IPS-18a (cell line): Measurements from ENCODE around the gene AR.
"Not testable (repeated sequence)": the region's sequence is repeated elsewhere in the genome, so short reads cannot be mapped to it uniquely, and the experiment has no call there.

Experiments used
- H3K27ac ChIP-seq: one replicate; pipeline ENCODE4 v1.5.1; 2013; ENCODE audit warnings: low read length
- H3K27me3 ChIP-seq: one replicate; pipeline ENCODE4 v1.6.1; 2013; ENCODE audit warnings: mild to moderate bottlenecking, low read length; ENCODE audit not compliant: control insufficient read depth, insufficient read depth
- H3K36me3 ChIP-seq: one replicate; pipeline ENCODE4 v1.6.1; 2013; ENCODE audit warnings: low read depth, low read length; ENCODE audit not compliant: control insufficient read depth
- H3K4me1 ChIP-seq: one replicate; pipeline ENCODE4 v1.6.1; 2013; ENCODE audit warnings: low read depth, low read length; ENCODE audit not compliant: control insufficient read depth
- H3K4me3 ChIP-seq: one replicate; pipeline ENCODE4 v1.5.1; 2013; ENCODE audit warnings: low read length
- H3K9ac ChIP-seq: one replicate; pipeline ENCODE4 v1.6.1; 2013; ENCODE audit warnings: mild to moderate bottlenecking, low read length, moderate library complexity
- H3K9me3 ChIP-seq: one replicate; pipeline ENCODE4 v1.6.1; 2013; ENCODE audit warnings: low read depth, low read length; ENCODE audit not compliant: control insufficient read depth

AR gene

GRCh38 chrX:67652543-67652942, 108.7 kb downstream of the AR start:
- Histone ChIP-seq H3K36me3 (no peaks in the 10 kb centered on the region), H3K9me3 (peaks cover 24% of the 10 kb centered on the region), H3K4me3 (no peak overlapping the region)

DNA sequence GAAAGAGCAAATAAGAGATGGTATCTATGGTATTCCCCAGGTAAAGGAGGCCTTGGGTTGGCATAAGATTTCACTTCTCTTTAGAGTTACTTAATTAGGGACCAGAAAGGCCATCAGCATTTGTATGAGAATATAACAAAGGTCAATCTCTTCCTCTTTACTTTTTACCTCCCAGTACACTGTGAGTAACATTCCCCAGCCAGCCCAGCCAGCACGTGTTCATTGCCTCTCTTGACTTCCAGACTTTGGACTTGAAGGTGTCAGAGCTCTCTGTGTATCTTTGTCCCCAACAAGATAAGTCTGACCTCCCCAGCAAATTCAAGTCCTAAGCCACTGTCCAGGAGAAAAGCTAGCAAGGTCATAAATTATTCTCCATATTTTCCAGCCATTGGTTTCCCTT, 110.5 kb downstream of the AR start:
- no peaks in the 10 kb centered on the region for H3K4me1 ChIP-seq
- H3K4me3 ChIP-seq = no peak overlapping the region
- no peaks in the 10 kb centered on the region for H3K27me3 ChIP-seq
- no peaks in the 10 kb centered on the region for H3K36me3 ChIP-seq
- H3K9me3 ChIP-seq = peaks cover 28% of the 10 kb centered on the region
- no peak overlapping the region for H3K27ac ChIP-seq
- no peak overlapping the region for H3K9ac ChIP-seq

More at GRCh38 chrX:67652543-67652942, 108.7 kb downstream of the AR start:
- Histone ChIP-seq H3K9ac (no peak overlapping the region), H3K4me1 (no peaks in the 10 kb centered on the region), H3K27ac (no peak overlapping the region), H3K27me3 (no peaks in the 10 kb centered on the region)

- Histone ChIP-seq H3K9ac (no peak overlapping the region), H3K27ac (no peak overlapping the region), H3K36me3 (no peaks in the 10 kb centered on the region), H3K4me3 (no peak overlapping the region), H3K4me1 (no peaks in the 10 kb centered on the region), H3K27me3 (no peaks in the 10 kb centered on the region), H3K9me3 (peaks cover 20% of the 10 kb centered on the region)
Measured at GRCh38 chrX:67665583-67665982, 121.8 kb downstream of the AR start.

- not testable (repeated sequence) for H3K4me3 ChIP-seq, H3K27me3 ChIP-seq, H3K36me3 ChIP-seq, H3K9ac ChIP-seq, H3K27ac ChIP-seq, H3K4me1 ChIP-seq
- H3K9me3 ChIP-seq = peaks cover 14% of the 10 kb centered on the region
Measured at GRCh38 chrX:67670717-67671116, 126.9 kb downstream of the AR start.

DNA sequence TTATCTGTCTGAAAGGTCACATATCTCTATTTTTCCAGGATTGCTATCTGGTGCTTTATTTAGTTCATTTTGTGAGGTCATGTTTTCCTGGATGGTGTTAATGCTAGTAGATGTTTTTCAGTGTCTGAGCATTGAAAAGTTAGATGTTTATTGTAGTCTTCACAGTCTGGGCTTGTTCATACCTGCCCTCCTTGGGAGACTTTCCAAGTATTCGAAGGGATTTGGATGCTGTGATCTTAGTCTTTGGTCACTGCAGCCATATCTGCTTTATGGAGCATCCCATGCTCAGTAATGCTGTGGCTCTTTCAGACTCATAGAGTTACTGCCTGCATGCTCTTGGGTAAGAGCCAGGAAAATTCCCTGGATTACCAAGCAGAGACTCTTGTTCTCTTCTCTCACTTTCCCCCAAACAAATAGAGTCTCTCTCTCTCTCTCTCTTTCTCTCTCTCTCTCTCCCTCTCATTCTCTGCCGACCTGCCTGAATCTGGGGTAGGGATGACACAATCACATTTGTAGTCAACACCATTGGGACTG, 130.0 kb downstream of the AR start:
- no peaks in the 10 kb centered on the region for H3K4me1 ChIP-seq
- H3K27ac ChIP-seq = no peak overlapping the region
- H3K27me3 ChIP-seq = no peaks in the 10 kb centered on the region
- H3K36me3 ChIP-seq = no peaks in the 10 kb centered on the region
- H3K4me3 ChIP-seq = no peak overlapping the region
- H3K9me3 ChIP-seq = peaks cover 12% of the 10 kb centered on the region
- no peak overlapping the region for H3K9ac ChIP-seq

DNA sequence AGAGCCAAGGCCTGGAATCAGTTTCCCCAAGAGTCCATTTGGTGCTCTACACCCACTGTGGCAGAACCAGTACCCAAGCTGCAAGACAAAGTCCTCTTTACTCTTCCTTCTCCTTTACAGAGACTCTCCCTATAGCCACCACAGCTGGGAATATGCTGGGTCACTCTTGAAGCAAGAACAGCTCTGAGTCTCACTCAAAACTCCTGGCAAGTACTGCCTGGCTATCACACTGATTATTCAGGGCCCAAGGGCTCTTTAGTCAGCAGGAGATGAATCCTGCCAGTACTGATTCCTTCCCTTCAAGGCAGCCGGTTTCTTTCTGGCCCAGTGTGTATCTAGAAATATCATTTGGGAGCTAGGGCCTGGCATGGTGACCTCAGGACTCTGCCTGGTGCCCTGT, 130.9 kb downstream of the AR start:
- Histone ChIP-seq H3K36me3 (no peaks in the 10 kb centered on the region), H3K9me3 (peaks cover 7% of the 10 kb centered on the region), H3K4me3 (no peak overlapping the region), H3K27me3 (no peaks in the 10 kb centered on the region), H3K9ac (no peak overlapping the region), H3K27ac (no peak overlapping the region), H3K4me1 (no peaks in the 10 kb centered on the region)

GRCh38 chrX:67684136-67684535, 140.3 kb downstream of the AR start:
- peaks cover 22% of the 10 kb centered on the region for H3K9me3 ChIP-seq
- no peaks in the 10 kb centered on the region for H3K36me3 ChIP-seq
- H3K27ac ChIP-seq = no peak overlapping the region
- H3K9ac ChIP-seq = no peak overlapping the region
- no peak overlapping the region for H3K4me3 ChIP-seq
- no peaks in the 10 kb centered on the region for H3K4me1 ChIP-seq
- no peaks in the 10 kb centered on the region for H3K27me3 ChIP-seq

GRCh38 chrX:67692246-67692645, 148.4 kb downstream of the AR start:
- Histone ChIP-seq H3K4me3 (no peak overlapping the region), H3K9me3 (peaks cover 7% of the 10 kb centered on the region), H3K4me1 (no peaks in the 10 kb centered on the region), H3K27ac (no peak overlapping the region), H3K36me3 (no peaks in the 10 kb centered on the region), H3K9ac (no peak overlapping the region), H3K27me3 (no peaks in the 10 kb centered on the region)

DNA sequence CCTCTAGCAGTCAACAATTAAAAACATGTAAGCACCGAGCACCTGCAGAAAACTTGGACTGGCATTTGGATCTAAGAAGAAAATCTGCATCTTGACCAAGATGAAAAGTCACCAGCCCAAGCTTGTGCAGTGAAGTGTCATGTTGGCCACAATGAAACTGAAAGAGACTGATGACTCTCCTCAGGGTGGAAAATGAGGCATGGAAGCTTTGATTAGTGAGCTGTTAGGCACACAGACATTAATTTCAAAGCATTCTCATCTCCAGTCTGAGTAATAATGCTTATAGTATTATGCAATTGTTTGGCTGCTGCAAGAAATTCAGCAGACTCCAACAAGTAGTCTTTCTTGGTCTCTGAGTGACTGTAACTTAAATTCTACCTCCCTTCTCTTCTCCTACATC, 150.1 kb downstream of the AR start:
- Histone ChIP-seq H3K36me3 (no peaks in the 10 kb centered on the region), H3K9ac (no peak overlapping the region), H3K27ac (no peak overlapping the region), H3K27me3 (no peaks in the 10 kb centered on the region), H3K9me3 (peaks cover 9% of the 10 kb centered on the region), H3K4me1 (no peaks in the 10 kb centered on the region), H3K4me3 (no peak overlapping the region)

DNA sequence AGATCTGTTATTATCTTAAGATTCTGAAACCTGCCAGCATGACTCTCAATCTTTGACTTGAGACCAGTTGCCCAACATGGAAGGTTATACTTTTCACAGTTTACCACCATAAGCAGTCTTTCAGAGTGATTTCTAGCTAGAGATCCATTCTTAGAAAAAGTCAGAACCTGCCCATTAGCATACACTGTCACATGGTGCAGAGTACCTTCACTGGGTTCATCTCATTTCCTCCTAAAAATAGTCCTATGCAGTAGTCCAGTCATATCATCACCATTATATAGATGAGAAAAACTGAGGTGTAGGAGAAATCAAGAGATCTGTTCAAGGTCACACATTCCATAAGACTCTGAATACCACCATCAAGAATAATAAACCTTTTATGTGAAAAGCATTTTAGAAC, 153.6 kb downstream of the AR start:
- Histone ChIP-seq H3K27me3 (no peaks in the 10 kb centered on the region), H3K4me1 (no peaks in the 10 kb centered on the region), H3K36me3 (no peaks in the 10 kb centered on the region), H3K9ac (no peak overlapping the region), H3K4me3 (no peak overlapping the region), H3K27ac (no peak overlapping the region), H3K9me3 (peaks cover 18% of the 10 kb centered on the region)

DNA sequence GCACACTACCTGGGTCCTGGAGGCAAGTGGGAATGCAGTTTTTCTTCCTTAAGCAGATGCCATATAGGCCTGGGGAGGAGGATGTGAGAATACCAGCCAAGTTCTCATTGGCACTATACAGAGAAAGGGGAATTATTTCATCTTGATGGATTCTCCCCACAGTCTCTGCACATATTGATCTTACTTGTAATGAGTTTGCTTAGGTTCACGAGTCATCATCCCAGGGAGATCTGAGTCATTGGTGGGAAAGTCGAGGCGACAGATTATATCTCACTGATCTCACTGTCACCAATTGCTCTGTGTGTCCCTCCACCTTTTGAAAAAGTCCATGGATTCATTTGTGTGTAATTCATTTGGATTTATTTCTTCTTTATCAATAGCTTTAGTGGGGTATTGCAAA, 156.8 kb downstream of the AR start:
- Histone ChIP-seq H3K9me3 (peaks cover 18% of the 10 kb centered on the region), H3K9ac (no peak overlapping the region), H3K36me3 (no peaks in the 10 kb centered on the region), H3K27me3 (no peaks in the 10 kb centered on the region), H3K27ac (no peak overlapping the region), H3K4me3 (no peak overlapping the region), H3K4me1 (no peaks in the 10 kb centered on the region)

DNA sequence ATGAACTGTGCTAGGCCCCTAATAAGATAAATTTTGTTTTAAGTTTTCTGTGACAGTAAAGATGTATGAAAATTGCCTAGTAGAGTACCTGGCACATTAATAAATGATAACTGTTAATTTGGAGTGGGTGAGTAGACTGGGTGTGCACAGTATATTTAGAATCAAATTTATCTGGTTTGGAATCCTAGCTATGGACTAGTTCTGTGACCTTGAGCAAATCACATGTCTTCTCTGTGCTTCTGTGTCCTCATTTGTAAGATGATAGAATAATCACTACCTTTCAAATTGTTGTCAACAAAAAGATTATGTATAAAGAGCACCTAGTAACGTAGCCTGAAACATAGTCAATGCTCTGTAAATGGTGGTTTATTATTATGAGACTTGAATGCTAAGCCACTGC, 170.2 kb downstream of the AR start:
- no peak overlapping the region for H3K27ac ChIP-seq
- H3K9ac ChIP-seq = no peak overlapping the region
- peaks cover 30% of the 10 kb centered on the region for H3K9me3 ChIP-seq
- H3K4me1 ChIP-seq = no peaks in the 10 kb centered on the region
- H3K4me3 ChIP-seq = no peak overlapping the region
- H3K27me3 ChIP-seq = no peaks in the 10 kb centered on the region
- no peaks in the 10 kb centered on the region for H3K36me3 ChIP-seq
